Lung microvascular endothelial cell (primary cell): ENCODE data around the gene GCGR. TPM values are rescaled to one million over a fixed set of nuclear protein-coding genes. Genes with fewer than 3 reads are reported as not detected.

Source experiments
- DNase-seq, 2 donors: peaks; one replicate each; pipeline versions ENCODE4 v3.0.0 to v3.0.0-alpha.2; 2010; ENCODE audit warnings: low read depth in 2 of 2
- total RNA-seq: library from RNA; depleted of rRNA; stranded (reverse); fragments of >200 nt; gene quantifications from 2 replicates; pipeline ENCODE4 v1.2.1, GENCODE V29; 2014

Gene GCGR
- total RNA-seq, 1 donor from 2014 or later = not detected

GRCh38 chr17:81846743-81847689 is 43.1 kb downstream of the GCGR start:
- DNase-seq = no peak

GRCh38 chr17:81849457-81849856 is 45.5 kb downstream of the GCGR start:
- DNase-seq = no peak

- DNase-seq = no peak
Observed at GRCh38 chr17:81851423-81851822, 47.5 kb downstream of the GCGR start.

- DNase-seq = no peak
Observed at GRCh38 chr17:81852237-81852636, 48.3 kb downstream of the GCGR start.

GRCh38 chr17:81854974-81855774 is 51.2 kb downstream of the GCGR start:
- no peak for DNase-seq

- no peak for DNase-seq
Observed at GRCh38 chr17:81858170-81858966, 54.4 kb downstream of the GCGR start.

GRCh38 chr17:81858967-81859905 is 55.3 kb downstream of the GCGR start:
- DNase-seq = peak; percentile 21 to 38

GRCh38 chr17:81859906-81860755 is 56.2 kb downstream of the GCGR start, which contains the start of gene P4HB:
TSS of gene P4HB (minus strand) at chr17:81860535. CDS start at chr17:81860471, 64 bp downstream.
- peak; percentile 38 to 39 for DNase-seq

- peak; percentile 100 for DNase-seq
Observed at GRCh38 chr17:81860756-81861568, 57.0 kb downstream of the GCGR start.

- DNase-seq = no peak
Observed at GRCh38 chr17:81863123-81863675, 59.2 kb downstream of the GCGR start.

Other genes with a start within 250 kb of the GCGR start
- gene NPLOC4, start 167.0 kb upstream of the GCGR start, total RNA-seq = 51.2 and 61.5 TPM in 2 replicates
- 0.22 and 0.99 TPM in 2 replicates for gene TSPAN10, start 167.0 kb upstream of the GCGR start, total RNA-seq
- 1.1 and 4.8 TPM in 2 replicates for gene PDE6G, start 147.6 kb upstream of the GCGR start, total RNA-seq
- 21.4 and 30.4 TPM in 2 replicates for gene OXLD1, start 137.5 kb upstream of the GCGR start, total RNA-seq
- 5.7 and 6.9 TPM in 2 replicates for gene CCDC137, start 137.4 kb upstream of the GCGR start, total RNA-seq
- gene ARL16, start 120.4 kb upstream of the GCGR start, total RNA-seq = 28.6 and 29.4 TPM in 2 replicates
- gene HGS, start 120.1 kb upstream of the GCGR start, total RNA-seq = 43.2 and 45.2 TPM in 2 replicates
- gene MRPL12, start 100.8 kb upstream of the GCGR start, total RNA-seq = 7.8 and 8.7 TPM in 2 replicates
- 6.7 and 11.8 TPM in 2 replicates for gene SLC25A10, start 91.9 kb upstream of the GCGR start, total RNA-seq
- 93.7 and 178 TPM in 2 replicates for gene MCRIP1, start 29.1 kb downstream of the GCGR start, total RNA-seq
- gene PPP1R27, start 30.9 kb downstream of the GCGR start, total RNA-seq = not detected in 2 replicates
- gene P4HB, start 56.4 kb downstream of the GCGR start, total RNA-seq = 504 and 688 TPM in 2 replicates
- gene ARHGDIA, start 67.2 kb downstream of the GCGR start, total RNA-seq = 91.7 and 92.9 TPM in 2 replicates
- 107 and 136 TPM in 2 replicates for gene ALYREF, start 87.4 kb downstream of the GCGR start, total RNA-seq
- 102 and 112 TPM in 2 replicates for gene ANAPC11, start 87.6 kb downstream of the GCGR start, total RNA-seq
- under 0.01 TPM in 1 of 2 replicates, not detected in the other for gene NPB, start 98.1 kb downstream of the GCGR start, total RNA-seq
- gene PCYT2, start 107.2 kb downstream of the GCGR start, total RNA-seq = 24.0 and 27.6 TPM in 2 replicates
- 11.3 and 13.1 TPM in 2 replicates for gene SIRT7, start 114.0 kb downstream of the GCGR start, total RNA-seq
- 9.2 and 17.1 TPM in 2 replicates for gene MAFG, start 123.6 kb downstream of the GCGR start, total RNA-seq
- 52.3 and 60.9 TPM in 2 replicates for gene PYCR1, start 133.2 kb downstream of the GCGR start, total RNA-seq
- not detected in 2 replicates for gene MYADML2, start 143.1 kb downstream of the GCGR start, total RNA-seq
- gene NOTUM, start 157.0 kb downstream of the GCGR start, total RNA-seq = under 0.01 TPM in 2 replicates
- 17.7 and 23.2 TPM in 2 replicates for gene ASPSCR1, start 173.5 kb downstream of the GCGR start, total RNA-seq
- 30.1 and 31.5 TPM in 2 replicates for gene CENPX, start 218.7 kb downstream of the GCGR start, total RNA-seq
- 7.6 and 8.3 TPM in 2 replicates for gene LRRC45, start 219.2 kb downstream of the GCGR start, total RNA-seq
- gene RAC3, start 227.5 kb downstream of the GCGR start, total RNA-seq = 9.7 and 18.3 TPM in 2 replicates
- gene DCXR, start 233.5 kb downstream of the GCGR start, total RNA-seq = 35.5 and 37.7 TPM in 2 replicates
- gene RFNG, start 247.7 kb downstream of the GCGR start, total RNA-seq = 10.0 and 16.3 TPM in 2 replicates
- gene GPS1, start 247.7 kb downstream of the GCGR start, total RNA-seq = 61.9 and 64.1 TPM in 2 replicates